Skeletal muscle satellite cell (primary cell): ENCODE measurements around the gene SPART.
"Not testable (repeated sequence)": the region's sequence is repeated elsewhere in the genome, so short reads cannot be mapped to it uniquely, and the experiment has no call there.

Experiments
- H3K27me3 ChIP-seq: 2 replicates; pipeline ENCODE4 v1.7.0; 2013; ENCODE audit warnings: low read length; ENCODE audit not compliant: control insufficient read depth, insufficient read depth
- H3K36me3 ChIP-seq: 2 replicates; pipeline ENCODE4 v1.7.0; 2013; ENCODE audit warnings: mild to moderate bottlenecking, control low read depth, low read length; ENCODE audit not compliant: insufficient read depth
- H3K4me1 ChIP-seq: 2 replicates; pipeline ENCODE4 v1.7.0; 2013; ENCODE audit warnings: low read length; ENCODE audit not compliant: control insufficient read depth, insufficient read depth
- H3K4me2 ChIP-seq: 2 replicates; pipeline ENCODE4 v1.7.0; 2013; ENCODE audit warnings: mild to moderate bottlenecking, low read length
- H3K4me3 ChIP-seq: 2 replicates; pipeline ENCODE4 v1.7.0; 2013; ENCODE audit warnings: low read length
- H3K9ac ChIP-seq: 2 replicates; pipeline ENCODE4 v1.7.0; 2013; ENCODE audit warnings: mild to moderate bottlenecking, low read depth, low read length, moderate library complexity
- H3K9me3 ChIP-seq: replicated peaks from 2 replicates; pipeline ENCODE4 v1.7.0; 2013; ENCODE audit warnings: mild to moderate bottlenecking, control low read depth, low read length

The SPART gene

GRCh38 chr13:36332255-36332654 lies 13.9 kb downstream of the SPART start:
- H3K4me1 ChIP-seq, H3K27me3 ChIP-seq, H3K9ac ChIP-seq, H3K9me3 ChIP-seq, H3K4me2 ChIP-seq, H3K4me3 ChIP-seq: not testable (repeated sequence)
- peaks cover 46% of the 10 kb centered on the region for H3K36me3 ChIP-seq

DNA sequence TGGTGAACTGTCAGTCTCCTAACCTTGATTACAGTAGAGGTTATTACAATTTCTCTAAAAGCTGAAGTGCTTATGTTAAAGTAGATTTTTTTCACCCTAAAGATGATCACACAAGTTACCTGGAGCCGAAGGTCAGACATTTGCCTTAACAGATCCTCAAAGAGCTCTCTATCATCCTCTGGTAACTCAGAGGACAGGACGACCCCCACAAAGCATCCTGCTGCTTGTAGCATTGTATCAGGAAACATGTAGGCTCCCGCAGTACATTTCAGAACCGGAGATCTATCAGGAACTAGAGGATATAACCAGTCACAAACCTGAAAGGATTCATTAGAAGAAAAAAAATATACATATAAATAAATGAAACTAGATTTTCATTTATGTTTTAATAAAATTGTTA lies 14.9 kb downstream of the SPART start:
- Histone ChIP-seq H3K36me3 (peaks cover 55% of the 10 kb centered on the region), H3K4me1 (peaks cover 9% of the 10 kb centered on the region)

GRCh38 chr13:36329361-36329760 lies 16.8 kb downstream of the SPART start:
- no peaks in the 10 kb centered on the region for H3K9me3 ChIP-seq

More for the DNA sequence above, 14.9 kb downstream of the SPART start:
- H3K4me2 ChIP-seq, result no peak overlapping the region
- no peak overlapping the region for H3K4me3 ChIP-seq
- no peaks in the 10 kb centered on the region for H3K9me3 ChIP-seq
- H3K27me3 ChIP-seq, result no peaks in the 10 kb centered on the region
- H3K9ac ChIP-seq, result no peak overlapping the region

GRCh38 chr13:36328821-36329220 lies 17.4 kb downstream of the SPART start:
- H3K9ac ChIP-seq, result no peak overlapping the region
- H3K4me2 ChIP-seq, result no peak overlapping the region
- H3K36me3 ChIP-seq, result peaks cover 70% of the 10 kb centered on the region
- no peaks in the 10 kb centered on the region for H3K9me3 ChIP-seq
- H3K27me3 ChIP-seq, result no peaks in the 10 kb centered on the region
- peaks cover 7% of the 10 kb centered on the region for H3K4me1 ChIP-seq
- no peak overlapping the region for H3K4me3 ChIP-seq

More at GRCh38 chr13:36329361-36329760, 16.8 kb downstream of the SPART start:
- no peak overlapping the region for H3K4me3 ChIP-seq
- H3K9ac ChIP-seq, result no peak overlapping the region
- no peak overlapping the region for H3K4me2 ChIP-seq
- peaks cover 65% of the 10 kb centered on the region for H3K36me3 ChIP-seq
- H3K4me1 ChIP-seq, result peaks cover 9% of the 10 kb centered on the region
- no peaks in the 10 kb centered on the region for H3K27me3 ChIP-seq

- H3K4me2 ChIP-seq, result no peak overlapping the region
- H3K9ac ChIP-seq, result no peak overlapping the region
- peaks cover 80% of the 10 kb centered on the region for H3K36me3 ChIP-seq
- H3K9me3 ChIP-seq, result no peaks in the 10 kb centered on the region
- no peaks in the 10 kb centered on the region for H3K27me3 ChIP-seq
- H3K4me1 ChIP-seq, result no peaks in the 10 kb centered on the region
- no peak overlapping the region for H3K4me3 ChIP-seq
These were observed 20.3 kb downstream of the SPART start for GRCh38 chr13:36325912-36326311.

- H3K9ac ChIP-seq, H3K4me3 ChIP-seq: not testable (repeated sequence)
- H3K36me3 ChIP-seq, result peaks cover 69% of the 10 kb centered on the region
These were observed 21.3 kb downstream of the SPART start for GRCh38 chr13:36324881-36325280.

GRCh38 chr13:36323951-36324566 lies 22.1 kb downstream of the SPART start:
- Histone ChIP-seq H3K9ac (no peak overlapping the region), H3K36me3 (peaks cover 62% of the 10 kb centered on the region), H3K4me3 (no peak overlapping the region), H3K27me3 (no peaks in the 10 kb centered on the region), H3K4me2 (no peak overlapping the region), H3K9me3 (no peaks in the 10 kb centered on the region), H3K4me1 (no peaks in the 10 kb centered on the region)

More at GRCh38 chr13:36324881-36325280, 21.3 kb downstream of the SPART start:
- H3K27me3 ChIP-seq, H3K9me3 ChIP-seq, H3K4me1 ChIP-seq, H3K4me2 ChIP-seq: not testable (repeated sequence)

DNA sequence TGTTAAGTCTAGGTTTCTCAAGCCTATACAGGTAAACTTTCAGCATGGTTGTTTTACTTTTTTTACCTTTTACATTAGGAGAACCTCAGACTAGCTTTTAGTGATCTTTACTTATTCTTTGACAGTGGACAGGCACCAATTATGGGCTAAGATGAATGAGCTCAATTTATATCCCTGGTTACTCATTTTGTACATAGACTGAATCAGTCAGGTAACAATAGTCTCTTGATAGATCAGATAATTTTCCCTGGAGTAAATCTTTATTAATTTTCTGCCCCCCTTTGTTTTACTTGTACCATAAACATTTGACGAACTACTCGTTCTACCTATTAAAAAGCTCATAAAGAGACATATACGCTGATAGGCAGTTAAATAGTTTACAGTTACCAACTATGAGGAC lies 22.8 kb downstream of the SPART start:
- Histone ChIP-seq H3K4me3 (no peak overlapping the region), H3K36me3 (peaks cover 55% of the 10 kb centered on the region), H3K9me3 (no peaks in the 10 kb centered on the region)

DNA sequence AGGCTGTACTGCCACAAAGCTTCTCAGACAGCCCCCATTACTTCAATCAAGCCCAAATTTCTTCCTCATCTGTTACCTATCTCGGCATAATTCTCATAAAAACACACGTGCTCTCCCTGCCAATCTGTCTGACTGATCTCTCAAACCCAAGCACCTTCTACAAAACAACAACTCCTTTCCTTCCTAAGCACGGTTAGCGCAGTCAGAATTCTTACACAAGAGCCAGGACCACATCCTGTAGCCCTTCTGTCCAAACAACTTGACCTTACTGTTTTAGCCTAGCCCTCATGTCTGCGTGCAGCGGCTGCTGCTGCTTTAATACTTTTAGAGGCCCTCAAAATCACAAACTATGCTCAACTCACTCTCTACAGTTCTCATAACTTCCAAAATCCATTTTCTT lies 26.4 kb downstream of the SPART start:
- H3K9me3 ChIP-seq, H3K27me3 ChIP-seq, H3K4me1 ChIP-seq, H3K9ac ChIP-seq, H3K4me3 ChIP-seq, H3K4me2 ChIP-seq: not testable (repeated sequence)
- peaks cover 26% of the 10 kb centered on the region for H3K36me3 ChIP-seq

More for the DNA sequence above, 22.8 kb downstream of the SPART start:
- H3K4me2 ChIP-seq, result no peak overlapping the region
- H3K9ac ChIP-seq, result no peak overlapping the region
- no peaks in the 10 kb centered on the region for H3K27me3 ChIP-seq
- no peaks in the 10 kb centered on the region for H3K4me1 ChIP-seq

GRCh38 chr13:36313047-36313969 lies 32.9 kb downstream of the SPART start:
- H3K36me3 ChIP-seq, result peaks cover 47% of the 10 kb centered on the region
- H3K4me1 ChIP-seq, result no peaks in the 10 kb centered on the region
- no peak overlapping the region for H3K4me3 ChIP-seq
- no peaks in the 10 kb centered on the region for H3K27me3 ChIP-seq
- H3K9me3 ChIP-seq, result no peaks in the 10 kb centered on the region
- H3K9ac ChIP-seq, result no peak overlapping the region
- H3K4me2 ChIP-seq, result no peak overlapping the region

GRCh38 chr13:36310417-36311108 lies 35.6 kb downstream of the SPART start:
- H3K4me2 ChIP-seq, result no peak overlapping the region
- no peaks in the 10 kb centered on the region for H3K27me3 ChIP-seq
- peaks cover 61% of the 10 kb centered on the region for H3K36me3 ChIP-seq
- H3K9ac ChIP-seq, result no peak overlapping the region
- H3K9me3 ChIP-seq, result no peaks in the 10 kb centered on the region
- H3K4me3 ChIP-seq, result no peak overlapping the region
- no peaks in the 10 kb centered on the region for H3K4me1 ChIP-seq
